ENCODE results near the gene PRSS21.

Gene PRSS21

GRCh38 chr16:2846511-2847310, 29.7 kb downstream of the PRSS21 start:
- DNase-seq, result no peak

GRCh38 chr16:2848933-2849725, 32.1 kb downstream of the PRSS21 start:
- no peak for DNase-seq

GRCh38 chr16:2852003-2852730, 35.1 kb downstream of the PRSS21 start:
- no peak for DNase-seq

GRCh38 chr16:2852731-2853507, 35.9 kb downstream of the PRSS21 start:
- DNase-seq, result no peak

GRCh38 chr16:2853531-2854073, 36.6 kb downstream of the PRSS21 start:
- no peak for DNase-seq

GRCh38 chr16:2854700-2855309, 37.8 kb downstream of the PRSS21 start:
- DNase-seq, result peak; percentile 49

GRCh38 chr16:2855536-2855935, 38.5 kb downstream of the PRSS21 start:
- DNase-seq, result no peak

GRCh38 chr16:2856061-2856670, 39.1 kb downstream of the PRSS21 start:
- peak; percentile 32 for DNase-seq

GRCh38 chr16:2856686-2857450, 39.8 kb downstream of the PRSS21 start:
- no peak for DNase-seq

- DNase-seq, result no peak
These were observed 40.6 kb downstream of the PRSS21 start, which contains the start of gene PRSS22 for GRCh38 chr16:2857451-2858244. Gene PRSS22 (minus strand): TSS chr16:2858170. CDS start chr16:2858104, 66 bp downstream.

- DNase-seq, result no peak
These were observed 41.4 kb downstream of the PRSS21 start for GRCh38 chr16:2858245-2859025.

- DNase-seq, result no peak
These were observed 42.7 kb downstream of the PRSS21 start for GRCh38 chr16:2859686-2860265.

GRCh38 chr16:2860826-2861567, 44.0 kb downstream of the PRSS21 start:
- DNase-seq, result no peak

- DNase-seq, result no peak
These were observed 48.6 kb downstream of the PRSS21 start for GRCh38 chr16:2865651-2866050.

- no peak for DNase-seq
These were observed 49.4 kb downstream of the PRSS21 start for GRCh38 chr16:2866431-2866830.

- DNase-seq, result no peak
These were observed 50.6 kb downstream of the PRSS21 start for GRCh38 chr16:2867661-2867986.

GRCh38 chr16:2867987-2868789, 51.2 kb downstream of the PRSS21 start:
- DNase-seq, result peak; percentile 97

All from stimulated activated CD4-positive, alpha-beta T cell treated with anti-CD3 and anti-CD28 coated beads, Interleukin-15, amount 100 ng/mL, for 24 hours (primary cell).